ENCODE data around the gene SLC34A3.

The SLC34A3 gene

GRCh38 chr9:137230705-137231371 is at the start of gene SLC34A3:
Gene SLC34A3, plus strand, starts transcription at chr9:137230901. Its CDS starts 802 bp downstream, at chr9:137231703.
- no peak for DNase-seq (ENCODE audit: low read depth, low spot score)

- no peak for DNase-seq (ENCODE audit: low read depth, low spot score)
Observed at GRCh38 chr9:137181680-137182079, 49.0 kb upstream of the SLC34A3 start.

- no peak for DNase-seq (ENCODE audit: low read depth, low spot score)
Observed at GRCh38 chr9:137182836-137183235, 47.9 kb upstream of the SLC34A3 start.

GRCh38 chr9:137183980-137184595 is 46.6 kb upstream of the SLC34A3 start:
- DNase-seq (ENCODE audit: low read depth, low spot score) = no peak

GRCh38 chr9:137184881-137185660 is 45.6 kb upstream of the SLC34A3 start:
- no peak for DNase-seq (ENCODE audit: low read depth, low spot score)

- DNase-seq (ENCODE audit: low read depth, low spot score) = no peak
Observed at GRCh38 chr9:137185921-137186320, 44.8 kb upstream of the SLC34A3 start.

GRCh38 chr9:137186385-137186784 is 44.3 kb upstream of the SLC34A3 start:
- DNase-seq (ENCODE audit: low read depth, low spot score) = no peak

- DNase-seq (ENCODE audit: low read depth, low spot score) = no peak
Observed at GRCh38 chr9:137187386-137187785, 43.3 kb upstream of the SLC34A3 start.

- DNase-seq (ENCODE audit: low read depth, low spot score) = no peak
Observed at GRCh38 chr9:137188086-137188489, 42.6 kb upstream of the SLC34A3 start.

GRCh38 chr9:137188490-137189296 is 42.0 kb upstream of the SLC34A3 start, which contains the start of the genes ANAPC2 and SSNA1:
Gene ANAPC2, minus strand, starts transcription at chr9:137188560. Its CDS starts 28 bp downstream, at chr9:137188532.
Gene SSNA1, plus strand, starts transcription at chr9:137188676. Its CDS starts 51 bp downstream, at chr9:137188727.
- DNase-seq (ENCODE audit: low read depth, low spot score) = peak; percentile 92

GRCh38 chr9:137189297-137190295 is 41.1 kb upstream of the SLC34A3 start:
- no peak for DNase-seq (ENCODE audit: low read depth, low spot score)

GRCh38 chr9:137190315-137190856 is 40.3 kb upstream of the SLC34A3 start:
- no peak for DNase-seq (ENCODE audit: low read depth, low spot score)

- DNase-seq (ENCODE audit: low read depth, low spot score) = no peak
Observed at GRCh38 chr9:137191245-137191644, 39.5 kb upstream of the SLC34A3 start.

- no peak for DNase-seq (ENCODE audit: low read depth, low spot score)
Observed at GRCh38 chr9:137191691-137192447, 38.8 kb upstream of the SLC34A3 start.

GRCh38 chr9:137192448-137192780 is 38.3 kb upstream of the SLC34A3 start:
- DNase-seq (ENCODE audit: low read depth, low spot score) = no peak

- DNase-seq (ENCODE audit: low read depth, low spot score) = no peak
Observed at GRCh38 chr9:137192859-137193258, 37.8 kb upstream of the SLC34A3 start.

GRCh38 chr9:137193771-137194170 is 36.9 kb upstream of the SLC34A3 start:
- DNase-seq (ENCODE audit: low read depth, low spot score) = no peak

GRCh38 chr9:137194388-137194787 is 36.3 kb upstream of the SLC34A3 start:
- no peak for DNase-seq (ENCODE audit: low read depth, low spot score)

GRCh38 chr9:137194909-137195308 is 35.8 kb upstream of the SLC34A3 start:
- no peak for DNase-seq (ENCODE audit: low read depth, low spot score)

Data from activated CD4-positive, CD25-positive, alpha-beta regulatory T cell treated with anti-CD3 and anti-CD28 coated beads, Interleukin-2, amount 50 U/mL, for 16 hours (primary cell).